ENCODE measurements around the gene CRMP1.

Gene CRMP1

DNA sequence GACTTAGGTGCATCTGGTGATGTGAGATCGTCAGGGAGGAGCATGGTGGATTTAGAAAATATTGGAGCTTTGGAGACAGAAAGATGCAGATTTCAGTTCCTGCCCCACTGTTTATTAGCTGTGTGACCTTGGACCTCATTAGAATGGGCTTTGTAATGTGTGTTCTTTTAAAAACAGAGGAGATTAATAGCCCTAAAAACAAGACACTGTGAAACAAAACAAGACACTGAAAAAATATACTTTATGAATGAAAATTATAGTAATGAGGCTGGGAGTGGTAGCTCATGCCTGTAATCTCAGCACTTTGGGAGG, 102.4 kb downstream of the CRMP1 start:
- DNase-seq = no peak

DNA sequence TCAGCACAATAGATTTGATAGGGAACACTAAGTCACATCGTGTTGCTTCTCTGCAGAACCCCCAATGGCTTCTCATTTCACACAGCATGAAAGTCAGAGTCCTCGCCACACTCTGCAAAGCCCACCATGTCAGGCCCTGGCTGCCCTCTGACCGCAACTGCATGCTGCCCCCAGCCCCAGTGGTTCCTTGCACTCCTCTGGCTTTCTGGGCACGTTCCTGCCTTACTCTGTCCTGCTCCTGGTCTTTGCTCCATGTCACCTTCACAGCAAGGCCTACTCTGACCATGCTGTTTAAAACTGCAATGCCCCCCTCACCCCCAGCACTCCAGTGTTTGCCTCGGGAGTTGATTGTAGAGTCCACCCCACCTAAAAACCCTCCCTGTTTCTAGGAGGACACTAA, 103.7 kb downstream of the CRMP1 start:
- no peak for DNase-seq

DNA sequence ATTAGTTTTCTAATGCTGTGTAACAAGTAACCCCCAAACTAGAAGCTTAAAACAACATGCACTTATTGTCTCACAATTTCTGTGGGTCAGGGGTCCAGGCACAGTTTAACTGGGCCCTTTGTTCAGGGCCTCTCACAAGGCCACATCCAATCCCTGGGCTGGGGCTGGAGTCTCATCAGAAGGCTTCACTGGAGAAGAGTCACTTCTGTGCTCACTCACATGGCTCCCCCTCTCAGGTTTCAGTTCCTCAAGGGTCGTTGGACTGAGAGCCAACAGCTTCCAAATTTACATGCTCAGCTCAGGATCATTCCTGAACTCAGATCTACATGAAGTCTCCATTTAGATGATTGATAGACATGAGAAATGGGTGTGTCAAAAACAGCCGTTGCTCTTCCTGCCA, 104.7 kb downstream of the CRMP1 start:
- no peak for DNase-seq

DNA sequence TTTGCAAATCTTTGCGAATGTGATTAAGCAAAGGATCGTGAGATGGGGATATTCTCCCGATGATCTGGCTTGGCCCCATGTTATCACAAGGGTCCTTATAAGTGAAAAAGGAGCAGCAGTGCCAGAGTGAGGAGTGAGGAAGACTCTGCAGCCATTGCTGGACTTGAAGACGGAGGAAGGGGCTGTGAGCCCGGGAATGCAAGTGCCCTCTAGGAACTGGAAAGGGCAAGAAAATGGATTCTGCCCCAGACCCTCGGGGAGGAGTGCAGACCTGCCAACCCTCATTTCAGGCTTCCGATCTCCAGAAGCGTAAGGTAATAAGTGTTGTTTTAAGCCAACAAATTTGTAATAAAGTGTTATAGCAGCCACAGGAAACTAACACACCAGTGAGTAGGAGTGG, 105.6 kb downstream of the CRMP1 start:
- no peak for DNase-seq

DNA sequence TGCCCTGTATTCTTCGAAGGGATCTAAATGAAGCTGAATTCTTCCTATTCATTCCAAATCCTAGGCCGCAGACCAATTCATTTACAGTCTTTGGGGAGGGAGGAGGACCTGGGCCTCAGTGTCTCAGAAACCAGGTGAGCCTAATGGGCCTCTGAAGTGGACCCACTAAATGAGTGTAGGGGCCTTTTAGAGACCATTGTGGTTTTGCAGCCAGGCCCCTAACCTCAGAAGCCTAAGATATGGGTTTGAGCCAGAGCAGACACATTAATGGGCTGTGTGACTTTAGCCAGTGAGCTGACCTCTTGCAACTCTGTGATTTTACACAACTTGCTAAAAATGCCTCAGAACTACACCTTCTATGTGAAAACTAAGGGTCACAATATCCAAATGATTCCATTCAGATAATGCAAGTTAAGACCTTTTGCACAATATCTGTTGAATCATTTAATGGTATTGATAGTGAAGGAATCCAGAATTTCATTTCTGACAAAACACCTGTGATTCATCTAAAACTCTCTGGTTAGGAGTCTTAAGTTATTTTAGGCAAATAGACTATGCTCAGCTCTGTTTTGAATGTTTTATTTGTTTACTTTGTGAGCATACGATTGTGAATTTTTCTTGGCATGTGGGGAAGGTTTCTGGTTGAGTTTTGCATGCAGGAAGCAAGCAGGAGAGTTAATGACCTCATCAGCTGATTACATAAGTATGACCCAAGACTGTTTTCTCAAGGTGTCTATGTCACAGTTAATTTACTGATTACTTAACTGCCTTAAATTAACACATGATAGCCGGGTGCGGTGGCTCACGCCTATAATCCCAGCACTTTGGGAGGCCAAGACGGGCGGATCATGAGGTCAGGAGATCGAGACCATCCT, 106.8 kb downstream of the CRMP1 start:
- no peak for DNase-seq

DNA sequence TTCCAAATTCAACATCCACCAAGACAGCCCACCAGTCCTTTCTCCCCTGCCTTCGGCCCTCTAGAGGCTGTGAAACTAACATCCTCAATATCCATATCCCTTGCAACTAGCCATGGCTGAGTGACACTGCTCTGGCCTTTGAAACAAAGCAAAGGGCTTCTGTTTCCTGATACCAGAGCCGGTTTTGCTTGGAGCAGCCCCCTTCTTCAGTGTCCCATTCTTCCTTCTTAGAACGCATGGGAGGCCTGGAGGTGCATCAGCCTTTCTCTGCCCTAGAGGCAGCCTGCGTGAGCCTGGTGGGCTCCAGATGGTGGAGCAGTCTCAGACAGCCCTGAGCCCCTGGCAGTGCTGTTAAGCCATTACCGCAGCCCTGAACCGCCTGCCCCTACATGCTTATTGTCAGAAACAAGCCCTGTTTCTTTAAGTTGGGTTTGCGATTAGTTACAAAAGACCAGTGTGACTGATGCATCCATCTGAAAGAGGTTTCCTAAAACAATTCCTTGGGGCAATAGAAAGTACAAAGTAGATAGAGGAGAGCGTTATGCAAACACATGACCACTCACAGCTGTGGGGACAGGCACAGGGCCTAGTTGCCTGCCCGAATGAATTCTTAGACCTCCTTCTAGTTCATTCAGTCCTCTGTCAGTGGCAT, 107.8 kb downstream of the CRMP1 start:
- no peak for DNase-seq

DNA sequence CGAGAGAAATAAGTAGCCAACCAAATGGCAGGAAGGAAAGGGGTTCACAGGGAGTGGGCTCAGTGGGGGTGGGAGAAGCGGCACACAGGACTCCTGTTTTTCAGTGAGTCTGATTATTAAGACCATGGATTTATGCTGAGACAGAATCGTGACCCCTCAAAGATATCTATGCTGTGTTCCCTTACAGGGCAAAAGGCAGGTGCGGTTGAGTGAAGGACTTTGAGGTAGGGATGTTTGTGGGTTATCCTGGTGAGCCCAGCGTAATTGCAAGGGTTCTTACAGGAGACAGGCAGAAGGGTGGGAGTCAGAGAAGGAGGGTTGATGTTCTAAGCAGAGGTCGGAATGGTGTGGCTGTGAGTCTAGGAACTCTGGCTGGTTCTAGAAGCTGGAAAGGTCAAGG, 108.9 kb downstream of the CRMP1 start:
- no peak for DNase-seq

DNA sequence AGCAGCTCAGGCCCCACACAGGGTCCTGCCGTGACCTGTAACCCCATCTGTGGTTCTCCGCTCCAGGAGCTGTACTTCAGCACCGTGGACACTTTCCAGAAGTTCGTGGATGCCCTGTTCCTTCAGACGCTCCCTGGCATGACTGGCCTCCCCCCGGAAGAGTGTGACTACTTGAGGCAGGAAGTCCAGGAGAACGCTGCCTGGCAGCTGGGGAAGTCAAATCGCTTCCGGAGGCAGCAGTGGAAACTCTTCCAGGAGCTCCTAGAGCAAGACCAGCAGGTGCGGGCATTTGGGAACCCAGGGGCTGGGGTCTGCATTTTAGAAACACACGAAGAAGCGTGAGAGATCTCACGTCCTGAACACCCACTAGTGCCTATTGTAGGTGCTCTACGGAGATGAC, 109.4 kb downstream of the CRMP1 start:
- DNase-seq = no peak

DNA sequence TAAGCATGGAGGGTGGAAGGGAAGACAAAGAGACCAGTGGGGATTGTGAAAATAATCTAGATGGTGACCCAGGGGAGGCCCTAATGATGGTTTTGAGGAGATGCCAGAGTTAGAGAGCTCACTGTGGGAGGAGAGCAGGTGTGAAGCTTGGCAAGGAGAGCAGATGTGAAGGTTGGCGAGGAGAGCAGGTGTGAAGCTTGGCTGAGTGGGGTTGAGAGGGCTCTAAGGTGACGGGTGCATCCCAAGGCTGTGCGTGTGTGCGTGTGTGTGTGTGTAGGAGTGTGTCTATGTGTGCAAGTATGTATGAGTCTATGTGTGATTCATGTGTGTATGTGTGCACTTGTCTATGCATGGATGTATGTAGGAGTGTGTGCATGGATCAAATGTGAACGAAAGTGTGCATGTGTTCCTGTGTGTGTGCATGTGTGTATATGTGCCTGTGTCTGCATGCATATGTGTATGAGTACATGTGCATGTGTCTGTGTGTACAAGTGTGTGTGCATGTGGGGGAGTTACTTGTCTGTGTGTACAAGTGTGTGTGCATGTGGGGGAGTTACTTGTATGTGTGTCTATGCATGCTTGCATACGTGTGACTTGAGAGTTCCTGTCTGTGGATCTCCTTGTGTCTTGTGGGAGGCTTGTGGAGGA, 109.9 kb downstream of the CRMP1 start:
- no peak for DNase-seq

DNA sequence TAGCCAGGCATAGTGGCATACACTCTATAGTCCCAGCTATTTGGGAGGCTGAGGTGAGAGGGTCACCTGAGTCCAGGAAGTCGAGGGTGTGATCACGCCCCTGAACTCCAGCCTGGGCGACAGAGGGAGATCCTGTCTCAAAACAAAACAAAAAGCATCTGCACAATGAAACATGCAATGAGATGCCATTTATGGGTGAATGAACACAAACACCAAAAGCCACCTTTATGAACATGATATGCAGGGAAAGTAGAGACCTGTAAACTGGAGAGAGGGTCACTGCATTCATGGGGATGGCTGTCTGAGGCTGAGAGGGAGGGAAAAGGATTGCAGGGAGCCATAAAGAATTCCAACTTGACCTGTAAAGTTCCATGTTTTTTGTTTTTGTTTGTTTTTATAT, 111.2 kb downstream of the CRMP1 start:
- DNase-seq = no peak

DNA sequence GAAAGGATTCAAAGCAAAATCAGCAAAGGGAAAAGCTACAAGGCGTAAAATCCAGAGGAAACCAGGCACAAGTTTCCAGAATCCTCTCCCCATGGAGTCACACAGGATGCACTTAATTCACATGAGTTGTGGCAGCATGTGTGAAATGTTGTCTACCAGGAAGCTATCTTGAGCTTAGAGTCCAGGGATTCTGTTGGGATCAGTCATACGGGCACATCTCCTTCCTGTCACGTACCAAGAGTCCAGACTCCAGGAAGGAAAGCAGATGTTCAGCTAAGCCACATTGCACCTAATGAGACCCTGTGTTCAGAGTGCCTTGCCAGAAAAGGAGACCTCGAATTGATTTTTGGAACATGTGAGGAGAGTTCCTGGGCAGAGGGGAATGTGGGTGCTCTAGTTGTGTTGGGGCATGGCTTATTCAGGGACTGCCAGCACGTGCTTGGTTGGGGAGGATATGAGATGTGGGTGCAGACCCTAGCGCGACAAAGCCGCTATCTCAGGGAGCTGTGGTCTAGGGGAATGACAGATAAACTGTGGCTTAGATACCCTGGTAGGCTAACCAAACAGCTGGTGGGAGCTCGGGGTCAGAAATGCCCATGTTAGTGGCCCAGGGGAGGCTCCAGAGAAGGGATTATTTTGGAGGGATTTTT, 111.9 kb downstream of the CRMP1 start:
- DNase-seq = no peak

DNA sequence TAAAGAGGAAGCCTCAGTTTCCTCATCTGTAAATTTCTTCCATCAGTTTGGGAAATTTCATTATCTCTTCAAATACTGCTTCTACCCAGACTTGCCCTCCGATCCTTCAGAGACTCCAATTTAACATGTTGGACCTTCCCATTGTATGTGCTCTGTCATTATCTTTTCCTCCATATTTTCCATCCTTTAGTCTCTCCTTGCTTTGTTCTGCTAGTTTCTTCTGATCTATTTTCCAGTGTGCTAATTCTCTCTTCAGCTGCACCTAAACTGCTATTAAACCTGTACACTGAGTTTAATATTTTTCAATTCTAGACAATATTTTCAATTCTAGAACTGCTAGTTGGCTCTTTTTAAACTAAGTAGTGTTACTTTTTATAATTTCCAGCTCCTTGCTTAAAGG, 116.4 kb downstream of the CRMP1 start:
- no peak for DNase-seq

DNA sequence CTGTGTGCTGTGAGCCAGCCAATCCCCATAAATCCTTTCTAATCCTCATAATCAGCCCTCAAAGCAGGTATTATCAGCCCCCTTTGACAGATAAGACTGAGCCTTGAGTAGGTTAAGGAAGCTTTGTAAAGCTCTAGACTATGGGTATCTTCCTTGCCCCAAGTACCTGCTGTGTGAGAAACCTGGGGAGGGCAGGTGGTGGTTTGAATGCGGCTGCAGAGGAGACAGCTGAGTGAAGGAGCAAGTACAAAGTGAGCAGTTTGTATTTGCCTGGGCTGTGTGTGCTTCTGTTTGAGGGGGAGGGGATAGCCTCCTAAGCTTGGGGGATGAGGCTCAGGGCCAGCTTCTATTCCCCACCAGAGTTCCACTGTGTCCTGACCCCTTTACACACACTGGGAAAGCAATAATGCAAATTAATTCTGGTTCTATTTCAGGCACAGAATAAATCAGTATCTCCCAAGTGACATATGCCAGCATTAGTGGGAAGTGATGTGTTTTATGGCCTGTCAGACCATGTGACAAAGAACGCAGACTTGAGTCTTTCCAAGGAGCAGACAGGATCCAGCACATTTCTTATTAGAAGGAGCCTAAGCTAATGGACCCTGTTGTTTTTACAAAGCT, 118.4 kb downstream of the CRMP1 start:
- no peak for DNase-seq

DNA sequence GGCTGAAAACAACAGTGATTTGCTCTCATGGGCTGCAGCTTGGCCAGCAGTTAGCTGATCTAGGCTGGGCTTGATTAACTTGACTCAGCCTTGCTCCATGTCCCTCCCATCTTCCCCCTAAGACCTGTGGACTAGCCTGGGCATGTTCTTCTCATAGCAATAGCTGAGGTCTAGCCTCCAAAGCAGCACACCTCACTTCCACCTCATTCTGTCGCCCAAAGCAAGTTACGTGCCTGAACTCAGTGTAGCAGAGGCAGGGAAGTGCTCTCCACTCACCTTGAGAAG, 119.7 kb downstream of the CRMP1 start:
- no peak for DNase-seq

DNA sequence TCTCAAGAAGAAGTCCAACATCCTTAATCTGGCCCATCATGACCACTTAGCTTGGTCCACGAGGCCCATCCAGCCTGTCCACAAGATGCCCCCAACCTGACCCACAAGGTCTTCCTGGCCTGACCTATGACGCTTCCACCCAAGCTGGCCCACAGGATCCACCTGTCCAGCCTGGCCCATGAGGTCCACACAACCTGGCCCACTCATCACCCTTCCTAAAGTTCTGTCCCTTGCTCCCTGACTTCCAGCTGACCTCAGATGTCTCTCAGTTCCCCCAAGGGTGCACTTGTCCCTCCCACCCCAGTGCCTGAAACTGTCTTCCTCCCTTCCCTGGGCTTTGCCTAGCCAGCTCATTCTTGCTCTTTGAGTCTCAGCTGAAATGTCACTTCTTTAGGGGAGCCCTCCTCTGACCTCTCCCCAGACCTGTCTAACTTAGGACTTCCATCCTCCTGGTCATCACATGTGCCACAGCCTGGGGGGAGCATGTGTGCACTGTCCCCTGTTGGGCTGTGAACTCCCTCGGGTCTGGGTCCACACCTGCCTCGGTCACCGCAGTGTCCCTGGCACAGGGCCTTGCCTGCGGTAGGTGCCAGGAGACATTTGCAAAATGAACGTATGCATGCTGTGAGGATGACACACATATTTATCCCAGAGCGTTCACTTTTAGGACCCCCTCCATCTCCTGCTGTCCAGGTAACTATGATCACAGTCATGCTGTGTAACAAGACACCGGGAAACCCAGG, 120.2 kb downstream of the CRMP1 start:
- DNase-seq = no peak

Data from femur (tissue), 1 donor.